MM.1S (cell line): ENCODE results near the gene ZMPSTE24.

Experiments used
- DNase-seq: peaks from one replicate; pipeline ENCODE4 v3.0.0-alpha.2; 2015
- H2AFZ ChIP-seq: fragments of 300-600 bp; sonication (generic); 2 replicates; pipeline ENCODE4 v1.6.0; 2016; ENCODE audit warnings: antibody characterized with exemption, low read length
- H3F3A ChIP-seq: fragments of 300-600 bp; sonication (generic); 2 replicates; pipeline ENCODE4 v1.6.1; 2016; ENCODE audit warnings: mild to moderate bottlenecking, antibody characterized with exemption, low read length, moderate library complexity, mixed read lengths; ENCODE audit not compliant: insufficient read depth
- H3K27ac ChIP-seq: fragments of 300-600 bp; sonication (generic); 2 replicates; pipeline ENCODE4 v1.5.1; 2016; ENCODE audit warnings: mild to moderate bottlenecking, low read length
- H3K27me3 ChIP-seq: fragments of 300-600 bp; sonication (generic); replicated peaks from 2 replicates; pipeline ENCODE4 v1.6.0; 2016; ENCODE audit warnings: low read length; ENCODE audit not compliant: insufficient read depth
- H3K36me3 ChIP-seq: fragments of 300-600 bp; sonication (generic); replicated peaks from 2 replicates; pipeline ENCODE4 v1.6.1; 2016; ENCODE audit warnings: mild to moderate bottlenecking, low read length, mixed read lengths; ENCODE audit not compliant: insufficient read depth
- H3K4me1 ChIP-seq: fragments of 300-600 bp; sonication (generic); 2 replicates; pipeline ENCODE4 v1.6.1; 2016; ENCODE audit warnings: low read length, mixed read lengths
- H3K4me2 ChIP-seq: fragments of 300-600 bp; sonication (generic); 2 replicates; pipeline ENCODE4 v1.6.0; 2016; ENCODE audit warnings: low read depth, low read length
- H3K4me3 ChIP-seq: fragments of 300-600 bp; sonication (generic); 2 replicates; pipeline ENCODE4 v1.5.1; 2016; ENCODE audit warnings: low read length, mixed read lengths
- H3K79me2 ChIP-seq: fragments of 300-600 bp; sonication (generic); 2 replicates; pipeline ENCODE4 v1.6.1; 2016; ENCODE audit warnings: mixed run types, low read length, mixed read lengths
- H3K9ac ChIP-seq: fragments of 300-600 bp; sonication (generic); 2 replicates; pipeline ENCODE4 v1.6.1; 2016; ENCODE audit warnings: low read length, mixed read lengths
- H3K9me2 ChIP-seq: fragments of 300-600 bp; sonication (generic); replicated peaks from 2 replicates; pipeline ENCODE4 v1.6.1; 2016; ENCODE audit warnings: mild to moderate bottlenecking, low read length, mixed read lengths; ENCODE audit not compliant: insufficient read depth
- H3K9me3 ChIP-seq: fragments of 300-600 bp; sonication (generic); replicated peaks from 2 replicates; pipeline ENCODE4 v1.6.1; 2016; ENCODE audit warnings: mild to moderate bottlenecking, low read length, mixed read lengths; ENCODE audit not compliant: insufficient read depth
- H4K20me1 ChIP-seq: fragments of 300-600 bp; sonication (generic); 2 replicates; pipeline ENCODE4 v1.6.1; 2016; ENCODE audit warnings: mild to moderate bottlenecking, low read length, moderate library complexity, mixed read lengths; ENCODE audit not compliant: insufficient read depth
- CTCF ChIP-seq: fragments of 300-600 bp; sonication (generic); IDR thresholded peaks from 2 replicates; pipeline ENCODE4 v1.5.1; 2016; ENCODE audit warnings: antibody characterized with exemption, low read length, mixed read lengths
- EZH2 ChIP-seq: fragments of 300-600 bp; sonication (generic); optimal IDR thresholded peaks from 2 replicates; pipeline ENCODE3; 2017; ENCODE audit warnings: low read depth, mild to moderate bottlenecking, antibody characterized with exemption, low read length, mixed read lengths
- EZH2phosphoT487 ChIP-seq: fragments of 300-600 bp; sonication (generic); IDR thresholded peaks from 2 replicates; pipeline ENCODE4 v1.6.1; 2018; ENCODE audit warnings: antibody characterized with exemption, low read length

Gene ZMPSTE24

GRCh38 chr1:40245686-40246085 is 12.3 kb upstream of the ZMPSTE24 start:
- H3K27ac ChIP-seq, result no peak overlapping the region
- no peak for DNase-seq
- H3K4me3 ChIP-seq, result no peak overlapping the region
- TF ChIP-seq EZH2phosphoT487 (no peak), CTCF (no peak), EZH2 (no peak)
- H3K9ac ChIP-seq, result no peak overlapping the region
- H3K9me3 ChIP-seq, result no peaks in the 10 kb centered on the region
- H3K36me3 ChIP-seq, result no peaks in the 10 kb centered on the region
- H3K9me2 ChIP-seq, result no peaks in the 10 kb centered on the region
- no peaks in the 10 kb centered on the region for H3K4me1 ChIP-seq
- 0 out of 2 replicates have a peak, but pooled peaks cover 6% of the 10 kb centered on the region for H3F3A ChIP-seq
- H3K4me2 ChIP-seq, result no peak overlapping the region
- no peaks in the 10 kb centered on the region for H3K27me3 ChIP-seq
- H4K20me1 ChIP-seq, result no peaks in the 10 kb centered on the region
- no peak overlapping the region for H2AFZ ChIP-seq
- H3K79me2 ChIP-seq, result no peaks in the 10 kb centered on the region

- Histone ChIP-seq H3K36me3 (no peaks in the 10 kb centered on the region), H3K4me1 (no peaks in the 10 kb centered on the region), H3K4me3 (no peak within 1 kb of the TSS), H4K20me1 (no peaks in the 10 kb centered on the region), H3K4me2 (no peak within 1 kb of the TSS), H3K9me3 (no peaks in the 10 kb centered on the region), H3K79me2 (no peaks in the 10 kb centered on the region), H3K27me3 (no peaks in the 10 kb centered on the region), H3K9me2 (no peaks in the 10 kb centered on the region), H2AFZ (no peak within 1 kb of the TSS), H3K27ac (no peak within 1 kb of the TSS), H3K9ac (no peak within 1 kb of the TSS), H3F3A (0 out of 2 replicates have a peak, but pooled peaks cover 6% of the 10 kb centered on the region)
- TF ChIP-seq CTCF (no peak), EZH2phosphoT487 (no peak), EZH2 (no peak)
- DNase-seq, result no peak
Observed at GRCh38 chr1:40247655-40248054, 10.4 kb upstream of the ZMPSTE24 start, which contains the start of gene TMCO2. Gene TMCO2, plus strand, starts transcription at chr1:40247937. Its CDS starts 57 bp downstream, at chr1:40247994.

- Histone ChIP-seq H2AFZ (no peak overlapping the region), H3K9ac (no peak overlapping the region), H4K20me1 (no peaks in the 10 kb centered on the region), H3K4me3 (no peak overlapping the region), H3K27ac (no peak overlapping the region), H3K79me2 (no peaks in the 10 kb centered on the region), H3K9me3 (no peaks in the 10 kb centered on the region), H3F3A (0 out of 2 replicates have a peak, but pooled peaks cover 6% of the 10 kb centered on the region), H3K9me2 (no peaks in the 10 kb centered on the region), H3K4me1 (no peaks in the 10 kb centered on the region), H3K27me3 (no peaks in the 10 kb centered on the region), H3K4me2 (no peak overlapping the region), H3K36me3 (no peaks in the 10 kb centered on the region)
- no peak for DNase-seq
- TF ChIP-seq EZH2phosphoT487, result no peak
- no peak for TF ChIP-seq EZH2
- no peak for TF ChIP-seq CTCF
Observed at GRCh38 chr1:40248412-40248811, 9.6 kb upstream of the ZMPSTE24 start.
